Neural crest cell (in vitro differentiated cells): ENCODE data around the gene SPAG9. TPM values are rescaled to one million over a fixed set of nuclear protein-coding genes. Genes with fewer than 3 reads are reported as not detected.

Experiments
- DNase-seq: peaks from one replicate; pipeline ENCODE4 v3.0.0; 2021; ENCODE audit warnings: low read depth, mixed read lengths, low spot score
- H3K27ac Mint-ChIP-seq: one replicate; pipeline ENCODE4 v1.8.0; 2021; ENCODE audit warnings: mild to moderate bottlenecking, mixed read lengths; ENCODE audit not compliant: unreplicated experiment
- H3K27me3 Mint-ChIP-seq: 2 replicates; pipeline ENCODE4 v1.8.0; 2021; ENCODE audit warnings: low read depth, mild to moderate bottlenecking, mixed read lengths
- H3K36me3 Mint-ChIP-seq: 2 replicates; pipeline ENCODE4 v1.8.0; 2021; ENCODE audit warnings: low read depth, mild to moderate bottlenecking, mixed read lengths
- H3K4me1 Mint-ChIP-seq: 2 replicates; pipeline ENCODE4 v1.8.0; 2021; ENCODE audit warnings: mixed read lengths
- H3K4me3 Mint-ChIP-seq: one replicate; pipeline ENCODE4 v1.8.0; 2021; ENCODE audit warnings: mild to moderate bottlenecking, mixed read lengths
- H3K9me3 Mint-ChIP-seq: 2 replicates; pipeline ENCODE4 v1.8.0; 2021; ENCODE audit warnings: mixed read lengths
- CTCF ChIP-seq: fragments of 200-600 bp; sonication (generic); conservative IDR thresholded peaks from 2 replicates; pipeline ENCODE4 v1.5.0; 2021; ENCODE audit warnings: antibody characterized with exemption, mild to moderate bottlenecking
- total RNA-seq: library from RNA; stranded (reverse); gene quantifications from 2 replicates; pipeline ENCODE4 v1.2.1, GENCODE V29; 2021

SPAG9 gene
- total RNA-seq, 1 donor from 2014 or later, result 116 TPM

GRCh38 chr17:50927287-50927686 lies 193.4 kb downstream of the SPAG9 start:
- Mint-ChIP-seq H3K36me3 (no peaks in the 10 kb centered on the region), H3K27ac (no peak overlapping the region), H3K27me3 (no peaks in the 10 kb centered on the region), H3K9me3 (no peaks in the 10 kb centered on the region), H3K4me1 (peaks cover 30% of the 10 kb centered on the region), H3K4me3 (no peak overlapping the region)
- no peak for DNase-seq
- TF ChIP-seq CTCF, result no peak

GRCh38 chr17:50926523-50926922 lies 194.1 kb downstream of the SPAG9 start:
- H3K4me1 Mint-ChIP-seq, result peaks cover 27% of the 10 kb centered on the region
- no peaks in the 10 kb centered on the region for H3K36me3 Mint-ChIP-seq
- no peak for TF ChIP-seq CTCF
- no peak for DNase-seq
- no peaks in the 10 kb centered on the region for H3K9me3 Mint-ChIP-seq
- no peaks in the 10 kb centered on the region for H3K27me3 Mint-ChIP-seq
- no peak overlapping the region for H3K4me3 Mint-ChIP-seq
- H3K27ac Mint-ChIP-seq, result no peak overlapping the region

GRCh38 chr17:50925296-50925891 lies 195.3 kb downstream of the SPAG9 start:
- Mint-ChIP-seq H3K4me3 (no peak overlapping the region), H3K36me3 (no peaks in the 10 kb centered on the region), H3K27me3 (no peaks in the 10 kb centered on the region), H3K9me3 (no peaks in the 10 kb centered on the region), H3K27ac (no peak overlapping the region), H3K4me1 (peaks cover 26% of the 10 kb centered on the region)
- TF ChIP-seq CTCF, result no peak
- DNase-seq, result no peak

DNA sequence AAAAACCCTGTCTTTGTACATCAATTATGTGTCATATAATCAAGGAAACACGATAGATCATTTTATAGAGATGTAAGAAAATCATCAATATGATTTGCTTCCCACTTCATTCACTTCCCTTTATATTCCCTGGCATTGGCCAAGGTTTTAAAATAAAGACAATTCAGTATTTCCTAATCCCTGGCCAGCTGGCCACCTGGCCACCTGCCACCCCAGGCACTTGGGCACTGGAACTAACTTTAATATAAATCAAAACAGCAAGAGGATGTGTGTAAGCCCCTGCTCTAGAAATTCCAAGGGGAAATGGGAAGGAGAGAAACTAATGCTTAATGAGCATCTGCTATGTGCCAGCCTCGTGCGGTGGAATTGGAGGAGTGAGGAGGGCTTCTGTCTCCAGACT lies 195.9 kb downstream of the SPAG9 start:
- Mint-ChIP-seq H3K4me1 (peaks cover 26% of the 10 kb centered on the region), H3K27me3 (no peaks in the 10 kb centered on the region), H3K9me3 (no peaks in the 10 kb centered on the region), H3K27ac (no peak overlapping the region), H3K36me3 (no peaks in the 10 kb centered on the region), H3K4me3 (no peak overlapping the region)
- DNase-seq, result no peak
- no peak for TF ChIP-seq CTCF

GRCh38 chr17:50924300-50924699 lies 196.4 kb downstream of the SPAG9 start:
- H3K27me3 Mint-ChIP-seq, result no peaks in the 10 kb centered on the region
- H3K36me3 Mint-ChIP-seq, result no peaks in the 10 kb centered on the region
- no peak overlapping the region for H3K27ac Mint-ChIP-seq
- no peaks in the 10 kb centered on the region for H3K9me3 Mint-ChIP-seq
- peaks cover 29% of the 10 kb centered on the region for H3K4me1 Mint-ChIP-seq
- TF ChIP-seq CTCF, result no peak
- no peak overlapping the region for H3K4me3 Mint-ChIP-seq
- no peak for DNase-seq

- TF ChIP-seq CTCF, result no peak
- no peaks in the 10 kb centered on the region for H3K36me3 Mint-ChIP-seq
- peaks cover 34% of the 10 kb centered on the region for H3K4me1 Mint-ChIP-seq
- no peaks in the 10 kb centered on the region for H3K27me3 Mint-ChIP-seq
- DNase-seq, result no peak
- H3K9me3 Mint-ChIP-seq, result no peaks in the 10 kb centered on the region
- no peak overlapping the region for H3K27ac Mint-ChIP-seq
- no peak overlapping the region for H3K4me3 Mint-ChIP-seq
Measured at GRCh38 chr17:50923611-50924010, 197.1 kb downstream of the SPAG9 start.
